Fibroblast of the aortic adventitia (primary cell): ENCODE results near the gene DNAJB2. TPM values are rescaled to one million over a fixed set of nuclear protein-coding genes. Genes with fewer than 3 reads are reported as not detected.
"Not testable (repeated sequence)": the region's sequence is repeated elsewhere in the genome, so short reads cannot be mapped to it uniquely, and the experiment has no call there.

Experiments used
- DNase-seq: peaks from one replicate; pipeline ENCODE4 v3.0.0-alpha.2; 2010; ENCODE audit warnings: low read depth
- H3K4me3 ChIP-seq: 2 replicates; pipeline ENCODE4 v1.5.1; 2011; ENCODE audit warnings: low read depth, mild to moderate bottlenecking, control low read depth, low read length, moderate library complexity
- CTCF ChIP-seq: IDR thresholded peaks from 2 replicates; pipeline ENCODE4 v1.5.1; 2011; ENCODE audit warnings: mild to moderate bottlenecking, low read length, control low read depth, inconsistent platforms; ENCODE audit not compliant: insufficient read depth
- total RNA-seq: library from RNA; depleted of rRNA; stranded (reverse); fragments of >200 nt; gene quantifications from 2 replicates; pipeline ENCODE4 v1.2.3, GENCODE V29; 2012; ENCODE audit warnings: low replicate concordance

Gene DNAJB2
- total RNA-seq, 1 donor: 28.0 TPM

GRCh38 chr2:219302412-219302968 is 23.3 kb downstream of the DNAJB2 start:
- no peak for DNase-seq
- H3K4me3 ChIP-seq: no peak overlapping the region
- TF ChIP-seq CTCF: no peak

GRCh38 chr2:219304223-219304622 is 25.1 kb downstream of the DNAJB2 start:
- TF ChIP-seq CTCF: no peak
- no peak for DNase-seq
- no peak overlapping the region for H3K4me3 ChIP-seq

GRCh38 chr2:219306047-219306446 is 26.9 kb downstream of the DNAJB2 start:
- TF ChIP-seq CTCF: no peak
- H3K4me3 ChIP-seq: no peak overlapping the region
- DNase-seq: no peak

GRCh38 chr2:219308142-219309101 is 29.3 kb downstream of the DNAJB2 start:
- DNase-seq: peak; percentile 62
- peak overlapping the region; percentile 38 for H3K4me3 ChIP-seq
- no peak for TF ChIP-seq CTCF

- TF ChIP-seq CTCF: no peak
Observed at GRCh38 chr2:219309278-219309677, 30.1 kb downstream of the DNAJB2 start, which contains the start of gene PTPRN. TSS of gene PTPRN (minus strand) at chr2:219309401. CDS start at chr2:219309332, 69 bp downstream.

GRCh38 chr2:219312683-219313263 is 33.6 kb downstream of the DNAJB2 start:
- not testable (repeated sequence) for H3K4me3 ChIP-seq, DNase-seq

More at GRCh38 chr2:219309278-219309677, 30.1 kb downstream of the DNAJB2 start, which contains the start of gene PTPRN:
- peak within 1 kb of the TSS; percentile 38 for H3K4me3 ChIP-seq
- peak; percentile 38 for DNase-seq
